Sciatic nerve (tissue), 2 donors: ENCODE measurements around the gene FLNC. TPM values are rescaled to one million over a fixed set of nuclear protein-coding genes. Genes with fewer than 3 reads are reported as not detected.
A peak's percentile ranks its signal among the peaks of the same experiment; 100 is the strongest.

ENCODE experiments used
- ATAC-seq: fragments of 200-7000 bp; cut with Tn5 transposase; one replicate; pipeline ENCODE4 v1.9.1; 2020; ENCODE audit warnings: mild to moderate bottlenecking, moderate library complexity
- DNase-seq: peaks from one replicate; pipeline ENCODE4 v3.0.0-alpha.2; 2020; ENCODE audit warnings: low spot score
- intact Hi-C: fragments of 100-400 bp; cut with DNase I; formaldehyde crosslinking; loops from one replicate; pipeline ENCODE4 v1.14.2; 2022
- total RNA-seq: library from RNA; stranded (reverse); fragmentation: NEBNext Ultra II Directional; extraction: Animal tissue kit (Norgen Biotek cat#: 25700); gene quantifications from one replicate; pipeline ENCODE4 v1.2.1, GENCODE V29; 2021
- donor health status: DM: no; HTN: no; CAD: no.
- donor health status: DM: no; HTN: no; CAD: no.

FLNC gene
- total RNA-seq, 1 donor from 2014 or later: 11.7 TPM

GRCh38 chr7:128872394-128872824 is 42.2 kb downstream of the FLNC start:
- intact Hi-C loops: no loop called here
- DNase-seq: no peak
- ATAC-seq: no peak

DNA sequence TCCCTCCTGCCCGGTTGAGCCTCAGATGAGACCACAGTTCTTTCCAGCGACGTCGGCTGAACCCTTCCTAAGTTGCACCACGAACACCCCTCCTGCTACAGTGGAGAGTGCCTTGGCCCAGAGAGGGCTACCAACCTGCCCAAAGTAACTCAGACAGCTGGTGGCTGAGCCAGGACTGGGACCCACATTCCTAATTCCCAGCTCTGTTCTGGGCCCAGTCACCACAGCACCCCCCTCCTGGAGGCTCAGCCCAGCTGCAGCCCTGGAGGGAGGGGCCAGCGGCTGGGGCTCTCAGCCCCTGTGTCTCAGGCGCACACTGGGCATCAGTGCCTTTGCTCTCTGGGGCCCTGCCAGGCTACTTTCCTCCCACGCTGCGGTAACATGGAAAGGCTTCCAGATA is 43.0 kb downstream of the FLNC start:
- DNase-seq (no peak), ATAC-seq (no peak)
- intact Hi-C loops: no loop called here

- intact Hi-C loops: no loop called here
- no peak for ATAC-seq
- DNase-seq: no peak
Observed at GRCh38 chr7:128874140-128875031, 44.2 kb downstream of the FLNC start.

- no peak for DNase-seq
Observed at GRCh38 chr7:128875523-128875948, 45.3 kb downstream of the FLNC start.

DNA sequence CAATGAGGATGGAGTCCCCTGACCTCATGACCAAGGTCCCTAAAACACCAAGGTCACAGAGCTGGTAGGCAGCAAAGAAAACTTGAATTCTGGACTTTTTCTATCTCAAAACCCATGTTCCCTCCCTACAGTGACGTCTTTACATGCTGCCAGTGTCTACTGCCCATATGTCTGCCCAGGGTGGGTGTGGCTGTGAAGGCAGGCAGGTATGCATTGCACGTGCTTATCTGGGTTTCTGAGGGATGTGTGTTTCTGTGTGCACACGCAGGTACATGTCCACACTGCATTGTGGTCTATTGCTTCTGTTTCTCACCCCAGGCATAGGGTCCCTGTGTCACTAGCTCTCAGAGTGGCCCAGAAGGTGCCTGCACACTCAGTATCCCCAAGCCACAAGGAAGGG is 45.9 kb downstream of the FLNC start:
- intact Hi-C loops: no loop called here
- DNase-seq (no peak), ATAC-seq (no peak)

More at GRCh38 chr7:128875523-128875948, 45.3 kb downstream of the FLNC start:
- intact Hi-C loops: no loop called here
- ATAC-seq: no peak

DNA sequence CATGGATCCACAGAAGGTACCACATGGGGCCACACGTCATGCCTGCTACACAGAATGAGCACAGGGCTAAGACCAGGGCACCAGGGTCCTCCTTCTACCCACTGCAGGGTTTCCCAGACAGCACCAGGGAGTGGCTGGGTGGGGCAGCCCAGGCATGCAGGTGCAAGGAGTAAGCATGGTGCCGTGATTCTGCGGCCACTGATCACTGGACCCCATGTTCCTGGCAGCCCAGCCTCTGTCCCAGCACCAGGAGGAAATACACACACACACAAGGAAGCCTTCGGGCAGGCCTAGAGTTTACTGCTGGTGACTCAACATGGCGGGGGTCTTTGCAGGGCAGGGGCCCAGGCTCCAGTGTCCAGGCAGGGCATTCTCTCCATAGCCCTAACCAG is 46.4 kb downstream of the FLNC start:
- DNase-seq (no peak), ATAC-seq (no peak)
- intact Hi-C loops: no loop called here

GRCh38 chr7:128876978-128877755 is 47.0 kb downstream of the FLNC start:
- intact Hi-C loops: no loop called here
- ATAC-seq (no peak), DNase-seq (no peak)

- ATAC-seq (no peak), DNase-seq (no peak)
- intact Hi-C loops: no loop called here
Observed at GRCh38 chr7:128877756-128878120, 47.5 kb downstream of the FLNC start.

DNA sequence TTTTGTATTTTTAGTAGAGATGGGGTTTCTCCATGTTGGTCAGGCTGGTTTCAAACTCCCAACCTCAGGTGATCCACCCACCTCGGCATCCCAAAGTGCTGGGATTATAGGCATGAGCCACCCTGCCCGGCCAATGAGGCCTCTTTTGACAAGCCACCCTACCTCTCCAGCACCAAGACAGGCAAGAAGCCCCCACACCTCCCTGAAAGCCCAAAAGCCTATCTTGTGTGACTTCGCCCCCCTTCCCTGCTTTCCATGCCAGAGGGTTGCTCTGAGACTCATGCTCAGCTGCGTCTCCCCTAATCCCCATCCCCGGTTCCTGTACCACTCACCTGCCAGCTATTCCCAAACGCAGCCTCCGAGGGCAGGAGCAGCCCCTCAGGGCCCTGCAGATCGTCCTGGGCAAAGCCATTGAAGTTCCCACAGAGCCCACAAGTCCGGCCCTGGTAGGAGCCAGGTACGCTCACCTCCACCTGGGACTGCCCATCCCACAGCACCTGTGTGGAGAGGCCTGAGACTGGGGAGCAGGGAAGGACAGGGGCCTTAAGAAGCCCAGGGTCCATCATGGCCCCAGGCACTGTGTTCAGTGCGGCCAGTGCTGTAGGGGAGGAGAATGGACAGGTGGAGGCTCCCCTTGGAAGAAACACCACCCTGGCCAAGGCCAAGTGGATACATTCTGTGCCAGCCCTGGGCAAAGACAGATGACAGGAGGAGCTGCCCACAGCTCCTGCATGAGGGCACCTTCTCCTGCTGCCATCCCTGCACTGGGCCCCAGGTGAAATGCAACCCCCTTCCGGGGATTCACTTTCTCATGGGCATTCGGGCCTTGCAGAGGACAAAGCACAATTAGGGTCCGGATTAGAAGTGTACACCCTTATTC is 48.3 kb downstream of the FLNC start:
- DNase-seq: no peak
- intact Hi-C loops: no loop called here
- no peak for ATAC-seq

- intact Hi-C loops: no loop called here
- ATAC-seq (no peak), DNase-seq (no peak)
Observed at GRCh38 chr7:128879461-128879938, 49.3 kb downstream of the FLNC start.

DNA sequence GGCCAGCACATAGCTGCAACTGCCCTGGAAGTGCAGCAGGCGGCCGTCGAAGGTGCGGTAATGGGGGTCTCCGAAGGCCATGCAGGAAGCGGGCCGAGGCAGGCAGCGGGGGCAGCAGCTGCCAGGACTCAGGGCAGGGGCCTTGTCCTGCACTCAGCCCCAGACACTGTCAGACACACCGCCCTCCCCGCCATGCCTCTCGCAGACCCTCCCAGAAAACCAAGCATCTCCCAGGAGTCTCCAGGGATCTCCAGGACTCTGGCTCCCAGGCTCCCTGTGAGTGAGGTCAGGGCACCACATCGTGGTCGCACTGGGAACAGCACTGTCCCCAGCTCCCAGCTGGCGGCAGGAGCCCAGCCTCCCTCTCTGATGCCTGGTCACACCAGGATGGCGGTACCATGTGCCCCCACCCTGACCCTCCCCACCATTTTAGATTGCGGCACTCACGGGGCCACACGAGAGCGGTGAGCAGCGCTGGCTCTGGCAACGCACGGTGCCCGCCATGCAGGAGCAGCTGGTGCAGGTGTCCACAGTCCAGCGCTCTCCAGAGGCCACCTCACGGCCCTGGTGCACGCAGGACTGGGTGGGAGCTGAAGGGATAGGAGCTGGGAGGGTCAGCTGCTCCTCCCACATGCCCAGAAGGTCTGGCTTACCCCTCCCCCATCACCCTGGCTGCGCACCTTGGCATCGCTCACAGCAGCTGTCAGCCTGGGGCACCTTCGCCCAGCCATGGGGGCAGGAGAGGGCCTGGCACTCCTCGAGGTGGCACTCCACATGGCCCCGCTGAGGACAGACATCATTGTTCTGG is 49.9 kb downstream of the FLNC start:
- DNase-seq (no peak), ATAC-seq (peak; percentile 77)
- intact Hi-C loops: no loop called here

DNA sequence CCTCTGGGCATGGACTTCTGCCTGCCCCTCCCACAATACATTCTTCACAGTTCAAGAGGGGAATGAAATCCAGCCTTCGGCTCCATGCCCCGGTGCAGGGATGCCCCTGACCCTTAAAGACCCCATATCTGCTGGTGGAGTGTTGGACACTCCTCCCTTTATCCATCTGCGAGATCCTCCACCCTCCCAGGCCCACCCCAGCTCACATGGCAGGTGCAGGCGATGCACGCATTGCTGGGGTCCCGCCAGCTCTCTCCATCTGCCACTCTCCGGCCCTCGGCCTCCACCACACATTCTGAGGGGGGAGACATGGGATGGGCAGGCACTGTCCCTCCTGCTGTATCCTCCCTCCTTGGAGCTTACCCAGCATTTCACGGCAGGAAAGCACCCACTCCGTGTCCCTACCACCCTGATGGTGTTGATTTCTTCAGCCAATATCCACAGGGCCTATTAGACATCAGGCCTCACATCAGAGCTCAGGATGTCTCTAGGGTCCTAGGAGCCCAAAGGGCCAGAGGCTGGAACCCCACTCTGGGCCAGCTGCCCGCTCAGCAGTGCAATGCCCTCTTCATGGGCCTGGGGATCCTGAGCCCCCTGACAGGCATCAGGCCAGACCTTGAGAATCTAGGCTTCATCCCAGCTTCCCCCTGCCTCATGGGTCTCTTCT is 50.7 kb downstream of the FLNC start:
- DNase-seq: no peak
- intact Hi-C loops: no loop called here
- ATAC-seq: no peak

GRCh38 chr7:128881458-128882125 is 51.4 kb downstream of the FLNC start:
- ATAC-seq: no peak
- intact Hi-C loops: no loop called here
- no peak for DNase-seq

DNA sequence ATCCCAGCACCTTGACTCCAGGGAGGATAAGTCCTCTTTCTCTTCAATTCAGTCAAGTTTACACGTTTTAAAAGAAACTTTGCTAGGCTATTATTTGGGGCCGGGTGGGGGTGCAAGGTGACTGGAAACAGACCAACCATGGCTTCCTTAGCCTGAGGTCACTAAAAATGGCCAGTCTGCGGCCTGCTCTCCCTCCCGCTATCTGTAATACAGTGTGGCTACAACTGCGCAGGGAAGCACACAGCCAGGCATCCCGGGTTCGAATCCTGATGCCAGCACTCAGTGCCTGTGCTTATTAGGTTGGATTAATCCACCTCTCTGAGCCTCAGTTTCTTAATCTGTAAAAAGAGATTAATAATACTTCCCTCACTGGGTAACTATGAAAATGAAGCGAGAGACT is 51.9 kb downstream of the FLNC start:
- DNase-seq (no peak), ATAC-seq (no peak)
- intact Hi-C loops: no loop called here

- intact Hi-C loops: no loop called here
- DNase-seq: peak; percentile 93
- ATAC-seq: peak; percentile 80
Observed at GRCh38 chr7:128883622-128884448, 53.6 kb downstream of the FLNC start.

- DNase-seq (no peak), ATAC-seq (peak; percentile 9)
- intact Hi-C loops: no loop called here
Observed at GRCh38 chr7:128884561-128885369, 54.6 kb downstream of the FLNC start.
